GM10847 (cell line): ENCODE measurements around the gene POMT1.

Experiments used
- POLR2A ChIP-seq: IDR thresholded peaks from 2 replicates; pipeline ENCODE4 v1.6.1; 2011; ENCODE audit not compliant: insufficient read length; ENCODE audit errors: extremely low read depth

POMT1 gene, protein sequence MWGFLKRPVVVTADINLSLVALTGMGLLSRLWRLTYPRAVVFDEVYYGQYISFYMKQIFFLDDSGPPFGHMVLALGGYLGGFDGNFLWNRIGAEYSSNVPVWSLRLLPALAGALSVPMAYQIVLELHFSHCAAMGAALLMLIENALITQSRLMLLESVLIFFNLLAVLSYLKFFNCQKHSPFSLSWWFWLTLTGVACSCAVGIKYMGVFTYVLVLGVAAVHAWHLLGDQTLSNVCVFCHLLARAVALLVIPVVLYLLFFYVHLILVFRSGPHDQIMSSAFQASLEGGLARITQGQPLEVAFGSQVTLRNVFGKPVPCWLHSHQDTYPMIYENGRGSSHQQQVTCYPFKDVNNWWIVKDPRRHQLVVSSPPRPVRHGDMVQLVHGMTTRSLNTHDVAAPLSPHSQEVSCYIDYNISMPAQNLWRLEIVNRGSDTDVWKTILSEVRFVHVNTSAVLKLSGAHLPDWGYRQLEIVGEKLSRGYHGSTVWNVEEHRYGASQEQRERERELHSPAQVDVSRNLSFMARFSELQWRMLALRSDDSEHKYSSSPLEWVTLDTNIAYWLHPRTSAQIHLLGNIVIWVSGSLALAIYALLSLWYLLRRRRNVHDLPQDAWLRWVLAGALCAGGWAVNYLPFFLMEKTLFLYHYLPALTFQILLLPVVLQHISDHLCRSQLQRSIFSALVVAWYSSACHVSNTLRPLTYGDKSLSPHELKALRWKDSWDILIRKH

DNA sequence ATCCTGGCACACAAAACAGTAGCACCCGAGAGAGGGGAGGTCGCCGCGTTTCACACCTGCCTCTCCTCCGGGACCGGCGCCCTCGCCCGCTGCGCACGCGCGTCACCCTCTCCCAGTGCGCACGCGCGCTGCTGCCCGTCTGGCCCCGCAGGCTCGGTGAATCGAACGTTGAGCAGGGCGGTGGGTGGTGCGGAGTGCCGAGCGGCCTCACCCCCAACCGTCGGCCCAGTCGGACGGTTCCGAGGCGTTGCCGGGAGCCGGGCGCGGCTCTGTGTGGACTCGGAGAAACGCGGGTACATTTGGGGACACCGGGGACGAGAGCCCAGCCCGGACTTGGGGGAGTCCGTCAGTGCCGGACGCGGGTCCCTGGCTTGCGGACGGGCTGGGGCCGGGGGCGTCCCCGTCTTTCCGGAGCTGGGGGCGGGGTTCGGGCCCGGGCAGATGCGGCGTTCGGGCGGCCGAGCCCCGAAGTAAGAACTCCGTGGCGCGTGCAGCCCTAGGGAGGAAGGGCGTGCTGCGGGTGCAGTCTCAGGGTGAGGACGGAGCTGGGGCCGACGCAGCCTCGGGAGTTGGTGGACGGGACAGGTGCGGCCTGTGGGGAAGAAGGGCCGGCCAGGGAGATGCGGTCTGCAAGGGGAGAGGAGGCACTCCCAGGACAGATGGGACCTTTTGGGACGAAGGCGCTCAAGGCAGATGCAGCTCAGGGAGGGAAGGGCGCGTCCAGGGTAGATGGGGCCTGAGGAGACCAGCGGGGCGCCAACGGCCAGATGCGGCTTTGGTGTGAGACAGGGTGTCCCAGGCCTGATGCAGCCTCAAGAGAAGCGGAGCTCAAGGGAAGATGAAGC lies at the start of gene POMT1:
Gene POMT1, plus strand, starts transcription at position 138 of the 845 bp plus-strand sequence. CDS start 1,301 bp downstream, outside the sequence.
- TF ChIP-seq POLR2A: peak; percentile 62

DNA sequence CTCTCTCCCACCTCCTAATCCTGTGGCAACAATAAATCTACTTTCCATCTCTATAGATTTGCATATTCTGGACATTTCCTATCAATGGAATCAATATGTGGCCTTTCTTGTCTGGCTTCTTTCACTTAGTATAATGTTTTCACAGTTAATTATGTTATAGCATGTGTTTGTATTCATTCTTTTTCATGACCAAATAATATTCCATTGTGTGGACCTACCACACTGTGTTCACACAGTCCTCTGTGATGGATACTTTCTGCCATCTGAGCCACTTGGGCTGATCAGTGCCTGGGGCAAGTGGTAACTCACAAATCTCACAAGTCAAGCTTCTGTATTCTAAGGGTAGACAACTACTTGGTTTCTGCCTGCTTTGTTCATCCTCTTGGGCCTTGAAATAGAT lies 48.7 kb upstream of the POMT1 start:
- TF ChIP-seq POLR2A: no peak

DNA sequence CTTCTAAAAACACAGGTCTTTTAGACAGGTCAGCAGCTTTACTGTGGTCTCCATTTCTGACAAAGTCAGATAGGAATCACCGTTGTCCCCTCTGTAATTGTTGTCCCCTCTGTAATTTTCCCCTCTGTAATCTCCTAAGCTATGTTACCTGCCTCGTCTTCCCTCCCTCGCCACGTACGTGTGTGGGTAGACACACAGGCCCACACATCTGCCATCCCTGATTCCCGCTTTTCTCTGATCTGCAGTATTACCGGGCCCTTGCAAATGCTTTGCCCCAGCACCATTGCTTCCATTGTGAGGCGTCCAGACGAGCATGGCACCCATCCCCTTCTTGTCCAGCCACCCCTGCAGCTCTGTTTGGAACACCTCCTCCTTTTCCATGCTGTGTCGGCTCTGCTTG lies 45.0 kb upstream of the POMT1 start:
- no peak for TF ChIP-seq POLR2A

DNA sequence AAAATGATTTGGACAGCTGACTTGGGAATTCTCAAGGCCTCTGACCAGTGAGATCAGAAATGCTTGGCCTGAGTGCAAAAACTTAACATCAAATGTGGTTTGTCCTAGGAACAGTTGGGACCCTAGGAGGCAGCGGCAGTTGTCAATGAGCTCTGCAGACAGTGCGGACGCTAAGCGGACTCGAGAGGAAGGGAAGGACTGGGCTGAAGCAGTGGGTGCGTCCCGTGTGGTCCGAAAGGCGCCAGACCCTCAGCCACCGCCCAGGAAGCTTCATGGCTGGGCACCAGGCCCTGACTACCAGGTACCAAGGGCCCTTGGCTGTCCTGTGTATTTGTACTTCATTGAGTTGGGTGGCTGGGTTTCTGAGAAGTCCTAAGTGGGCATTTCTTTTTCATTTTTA lies 43.7 kb upstream of the POMT1 start:
- TF ChIP-seq POLR2A: no peak

DNA sequence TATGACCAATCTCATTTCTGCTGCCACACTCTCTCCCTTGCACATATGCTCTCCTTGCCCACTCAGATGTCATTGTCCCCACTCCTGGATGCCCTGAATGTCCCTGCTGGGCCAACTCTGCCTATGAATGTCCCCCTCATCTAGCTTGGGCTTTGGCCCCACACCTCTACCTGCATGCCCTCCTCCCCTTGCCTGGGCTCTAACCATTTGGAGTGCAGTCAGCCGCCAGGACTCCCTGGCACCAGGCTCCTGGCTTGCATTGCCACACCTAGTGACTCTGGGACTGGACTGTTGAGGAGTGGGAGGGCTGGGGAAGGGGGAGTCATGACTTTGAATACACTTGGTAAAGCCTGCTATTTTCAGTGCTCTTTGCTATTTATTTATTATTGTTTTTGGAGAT lies 41.6 kb upstream of the POMT1 start:
- no peak for TF ChIP-seq POLR2A

DNA sequence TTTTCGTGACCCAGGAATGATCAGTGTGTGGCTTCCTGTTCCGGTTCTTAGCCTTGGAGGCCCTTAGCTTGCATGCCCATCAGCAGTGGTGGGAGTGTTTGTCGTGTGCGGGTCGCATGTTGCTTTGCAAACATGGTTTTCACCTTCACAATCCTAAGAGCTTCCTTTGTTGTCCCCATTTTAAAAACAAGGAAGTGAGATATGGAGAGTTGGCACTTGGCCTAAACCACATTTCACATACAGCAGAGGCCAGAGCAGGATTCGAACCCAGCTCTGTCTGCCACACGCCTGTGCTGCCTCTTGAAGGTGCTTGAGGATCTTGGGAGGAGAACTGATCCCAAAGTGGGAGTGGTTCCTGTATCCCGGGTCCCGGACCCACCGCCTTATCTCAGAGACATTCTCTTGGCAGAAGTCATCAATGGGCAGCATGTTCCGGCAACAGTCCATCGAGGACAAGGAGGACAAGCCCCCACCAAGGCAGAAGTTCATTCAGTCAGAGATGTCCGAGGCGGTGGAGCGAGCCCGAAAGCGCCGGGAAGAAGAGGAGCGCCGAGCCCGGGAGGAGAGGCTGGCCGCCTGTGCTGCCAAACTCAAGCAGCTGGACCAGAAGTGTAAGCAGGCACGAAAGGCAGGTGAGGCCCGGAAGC lies 38.2 kb upstream of the POMT1 start:
- TF ChIP-seq POLR2A: no peak

DNA sequence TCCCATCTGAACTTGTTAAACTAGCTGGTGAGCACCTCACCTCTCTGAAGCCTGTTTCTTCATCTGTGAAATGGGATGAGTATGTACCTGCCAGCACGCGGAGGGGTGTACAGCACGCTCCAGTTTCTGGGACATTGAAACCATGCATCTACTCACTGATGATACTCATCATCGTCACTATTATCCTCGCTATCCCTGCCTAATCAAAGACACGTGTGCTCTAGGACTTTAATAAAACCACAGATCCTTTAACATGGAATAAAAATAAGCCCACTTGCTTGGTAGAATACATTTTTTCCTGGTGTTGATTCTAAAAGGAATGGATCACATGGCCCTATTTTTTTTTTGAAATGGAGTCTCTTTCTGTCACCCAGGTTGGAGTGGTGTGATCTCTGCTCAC lies 37.3 kb upstream of the POMT1 start:
- TF ChIP-seq POLR2A: no peak

DNA sequence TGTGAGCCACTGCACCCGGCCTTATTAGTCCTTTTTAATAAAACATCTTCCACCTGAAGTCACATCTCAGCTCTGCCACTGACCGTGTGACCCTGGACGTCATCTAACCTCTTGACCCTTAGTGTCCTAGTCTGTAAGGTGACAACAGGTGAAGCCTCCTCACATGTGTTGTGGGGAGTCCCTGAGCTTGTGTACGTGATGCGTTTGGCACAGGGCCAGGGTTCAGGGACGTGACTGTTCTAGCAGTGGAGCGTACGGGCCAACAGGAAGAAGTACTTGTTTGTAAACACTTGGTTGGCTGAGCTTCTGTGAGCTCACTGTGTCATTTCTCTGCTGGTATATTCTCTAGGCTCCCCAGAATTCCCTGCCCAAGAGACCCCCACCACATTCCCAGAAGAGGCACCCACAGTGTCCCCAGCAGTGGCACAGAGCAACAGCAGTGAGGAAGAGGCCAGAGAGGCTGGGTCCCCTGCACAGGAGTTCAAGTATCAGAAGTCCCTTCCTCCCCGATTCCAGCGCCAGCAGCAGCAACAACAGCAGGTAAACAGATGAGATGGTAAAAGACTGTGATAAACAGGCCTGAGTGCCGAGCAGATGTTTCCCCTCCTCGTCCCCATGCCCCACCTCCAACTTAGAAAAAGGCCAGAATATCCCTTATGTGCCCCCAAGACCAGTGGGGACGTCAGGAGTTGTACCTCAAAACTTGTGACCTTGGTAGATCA lies 35.3 kb upstream of the POMT1 start:
- TF ChIP-seq POLR2A: no peak

DNA sequence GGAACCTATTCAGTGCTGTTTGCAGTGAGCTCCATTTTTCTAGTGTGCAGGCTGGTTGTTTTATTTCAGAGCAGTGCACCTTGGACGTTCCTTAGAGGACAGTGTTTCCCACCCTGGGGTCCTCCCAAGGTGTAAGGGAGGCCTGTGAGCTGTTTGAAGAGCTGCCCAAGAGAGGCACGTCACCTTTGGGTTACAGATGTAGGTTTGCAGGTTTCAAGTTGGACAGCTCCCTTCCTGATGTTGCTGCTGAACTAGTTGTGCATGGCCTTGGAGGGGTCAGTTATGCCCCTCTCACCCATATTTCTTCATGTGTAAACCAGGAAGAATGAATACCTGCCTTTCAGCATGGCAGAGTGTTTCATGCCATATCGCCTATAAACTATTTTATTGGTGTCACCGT lies 34.7 kb upstream of the POMT1 start:
- no peak for TF ChIP-seq POLR2A

DNA sequence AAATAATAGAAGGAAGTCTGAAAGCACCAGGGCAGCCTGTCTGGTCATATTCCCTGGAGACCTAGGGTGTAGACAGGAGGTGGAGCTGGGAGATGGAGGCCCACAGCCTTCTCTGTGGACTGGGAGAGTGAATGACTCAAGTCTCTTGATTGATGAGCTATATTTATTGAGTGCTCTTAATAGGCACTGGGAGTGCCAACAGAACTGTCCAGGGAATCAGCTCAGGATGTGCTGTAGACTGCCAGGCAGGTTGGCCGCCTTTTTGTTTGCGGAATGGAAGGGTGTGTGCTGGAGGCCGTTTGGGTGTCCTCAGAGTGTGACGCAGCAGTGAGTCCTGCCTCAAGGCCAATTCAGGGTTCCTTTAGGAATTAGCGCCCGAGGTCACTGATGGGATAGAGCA lies 33.4 kb upstream of the POMT1 start:
- TF ChIP-seq POLR2A: no peak

DNA sequence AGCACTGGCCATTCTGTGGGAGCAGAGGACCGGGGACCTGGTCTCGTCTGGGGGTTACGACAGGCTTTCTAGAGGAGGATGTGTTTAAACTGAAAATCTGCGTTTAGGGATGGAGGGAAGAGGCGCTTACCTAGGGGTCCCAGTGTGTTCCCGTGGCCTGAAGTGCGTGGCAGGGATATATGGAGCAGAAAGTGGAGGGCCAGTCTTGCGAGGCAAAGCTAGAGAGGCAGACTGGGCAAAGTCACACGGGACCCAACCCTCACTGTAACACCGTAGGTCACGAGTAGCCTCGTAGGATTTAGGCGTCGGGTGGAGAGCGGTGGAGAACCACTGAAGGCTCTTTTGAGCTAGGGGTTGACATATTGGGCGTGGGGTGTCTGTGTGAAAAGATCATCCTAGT lies 32.8 kb upstream of the POMT1 start:
- no peak for TF ChIP-seq POLR2A

DNA sequence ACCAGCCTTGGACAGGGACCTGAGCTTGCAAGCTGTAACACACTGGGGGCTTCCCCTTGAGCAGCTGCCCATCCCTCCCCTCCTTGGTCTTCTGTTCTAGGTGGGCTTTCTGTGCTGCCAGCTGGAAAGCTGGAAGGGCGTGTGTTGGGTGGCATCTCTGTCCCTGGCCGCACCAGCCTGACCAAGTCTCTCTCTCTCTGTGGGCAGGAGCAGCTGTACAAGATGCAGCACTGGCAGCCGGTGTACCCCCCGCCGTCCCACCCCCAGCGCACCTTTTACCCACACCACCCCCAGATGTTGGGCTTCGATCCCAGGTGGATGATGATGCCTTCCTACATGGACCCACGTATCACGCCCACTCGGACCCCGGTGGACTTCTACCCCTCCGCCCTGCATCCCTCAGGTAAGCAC lies 32.1 kb upstream of the POMT1 start:
- no peak for TF ChIP-seq POLR2A

DNA sequence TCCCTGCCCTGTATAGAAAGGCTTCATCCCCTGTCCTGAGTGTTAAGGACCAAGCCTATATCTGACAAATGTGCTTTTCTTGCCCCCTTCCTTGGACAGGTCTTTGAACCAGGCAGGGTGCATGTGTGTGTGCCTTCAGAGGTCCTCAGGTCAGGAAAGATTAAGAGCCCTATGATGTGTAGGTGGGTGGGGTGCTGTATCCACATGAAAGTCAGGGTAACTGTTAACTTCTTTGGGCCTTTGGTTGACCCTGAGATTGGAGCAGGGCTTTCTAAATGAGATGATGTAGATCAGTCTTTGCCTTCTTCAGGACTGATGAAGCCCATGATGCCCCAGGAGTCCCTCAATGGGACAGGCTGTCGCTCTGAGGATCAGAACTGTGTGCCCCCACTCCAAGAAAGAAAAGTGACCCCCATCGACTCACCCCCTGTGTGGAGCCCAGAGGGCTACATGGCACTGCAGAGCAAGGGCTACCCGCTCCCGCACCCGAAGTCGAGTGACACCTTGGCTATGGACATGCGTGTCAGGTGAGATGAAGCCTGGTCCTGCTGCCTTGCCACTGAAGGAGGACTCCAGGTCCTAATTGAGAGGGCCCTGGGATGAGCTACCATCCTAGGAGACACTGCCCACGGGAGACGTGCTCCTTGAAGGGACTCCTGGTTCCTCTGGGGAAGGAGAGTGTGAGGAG lies 29.4 kb upstream of the POMT1 start:
- no peak for TF ChIP-seq POLR2A

DNA sequence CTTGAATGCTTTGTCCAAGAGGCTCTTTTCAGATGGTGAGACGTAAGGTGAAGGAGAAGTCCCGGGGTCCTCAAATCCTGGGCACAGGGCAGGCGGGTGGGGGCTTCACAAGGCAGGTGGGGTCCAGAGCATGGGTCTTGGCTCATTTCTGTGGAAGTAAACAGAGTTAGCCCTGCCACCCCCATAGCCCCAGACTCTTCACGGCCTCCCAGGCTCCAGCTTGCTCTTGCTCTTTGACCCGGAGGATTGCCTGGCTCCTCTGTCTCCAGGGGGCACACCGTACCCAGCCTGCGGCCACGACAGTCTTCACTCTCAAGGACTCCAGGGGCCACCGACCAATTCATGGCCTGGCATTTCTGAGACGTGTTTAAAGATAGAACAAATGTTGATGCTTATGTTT lies 28.8 kb upstream of the POMT1 start:
- no peak for TF ChIP-seq POLR2A
